ENCODE results near the gene BRAP.
A peak's percentile ranks its signal among the peaks of the same experiment; 100 is the strongest.
"Not testable (repeated sequence)": the region's sequence is repeated elsewhere in the genome, so short reads cannot be mapped to it uniquely, and the experiment has no call there.

BRAP gene

DNA sequence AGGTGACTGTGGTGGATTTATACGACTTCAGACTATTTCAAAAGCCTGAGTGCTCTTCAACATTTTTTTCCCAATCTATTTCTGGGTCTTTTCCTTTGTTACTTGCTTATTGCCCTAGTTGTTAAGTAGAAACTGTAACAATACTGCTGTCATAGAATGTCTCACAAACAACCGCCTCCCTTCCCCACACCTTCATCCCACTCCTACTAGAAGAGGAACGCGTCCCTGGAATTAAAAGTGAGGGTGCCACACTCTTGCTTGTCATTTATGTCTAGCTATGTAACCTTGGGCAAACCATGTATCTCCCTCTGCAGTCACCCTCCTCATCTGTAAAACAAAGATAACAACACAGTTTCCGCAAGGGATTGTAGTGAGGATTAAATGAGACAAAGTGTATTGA, 8.6 kb downstream of the BRAP start:
- DNase-seq (ENCODE audit: low read depth, low spot score), result no peak

DNA sequence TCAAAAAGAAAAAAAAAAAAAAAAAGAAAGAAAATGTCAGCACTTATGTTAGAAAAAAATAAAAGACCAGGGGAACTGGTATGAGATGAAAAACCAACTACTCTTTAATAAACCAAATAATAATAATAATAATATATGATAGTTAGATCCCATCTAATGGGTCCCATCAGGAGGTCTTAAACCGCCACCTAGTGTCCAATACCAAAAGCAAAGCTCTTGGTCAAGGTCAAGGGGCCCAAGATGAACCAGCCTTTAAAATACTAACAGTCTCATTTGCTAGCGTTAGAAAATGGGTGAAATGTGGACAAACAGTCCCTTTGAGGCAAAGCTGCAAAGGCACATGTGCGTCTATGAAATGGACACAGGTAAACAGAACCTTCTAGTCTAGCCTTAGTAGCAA, 12.3 kb downstream of the BRAP start:
- DNase-seq (ENCODE audit: low read depth, low spot score), result peak; percentile 37

DNA sequence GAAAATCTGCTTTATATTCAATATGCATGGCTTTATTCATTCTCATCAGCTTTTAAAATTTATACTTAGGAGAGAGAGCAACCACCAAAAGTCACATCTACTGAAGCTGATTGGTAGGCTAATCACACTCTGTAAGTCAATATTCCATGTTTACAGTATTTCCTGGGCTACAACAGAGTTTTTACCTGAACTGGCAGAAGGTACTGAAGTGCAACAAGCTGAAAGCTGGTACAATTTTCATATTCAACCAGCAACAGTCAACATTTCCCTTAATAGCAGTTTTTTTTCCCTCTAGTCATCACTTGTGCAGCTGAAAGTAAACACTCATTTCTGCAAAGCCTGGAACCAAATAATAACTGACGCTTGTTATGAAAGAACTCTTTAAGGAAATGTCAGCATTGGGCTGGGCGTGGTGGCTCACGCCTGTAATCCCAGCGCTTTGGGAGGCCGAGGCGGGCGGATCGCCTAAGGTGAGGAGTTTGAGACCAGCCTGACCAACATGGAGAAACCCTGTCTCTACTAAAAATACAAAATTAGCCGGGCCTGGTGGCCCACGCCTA, 12.9 kb downstream of the BRAP start:
- DNase-seq (ENCODE audit: low read depth, low spot score), result no peak

DNA sequence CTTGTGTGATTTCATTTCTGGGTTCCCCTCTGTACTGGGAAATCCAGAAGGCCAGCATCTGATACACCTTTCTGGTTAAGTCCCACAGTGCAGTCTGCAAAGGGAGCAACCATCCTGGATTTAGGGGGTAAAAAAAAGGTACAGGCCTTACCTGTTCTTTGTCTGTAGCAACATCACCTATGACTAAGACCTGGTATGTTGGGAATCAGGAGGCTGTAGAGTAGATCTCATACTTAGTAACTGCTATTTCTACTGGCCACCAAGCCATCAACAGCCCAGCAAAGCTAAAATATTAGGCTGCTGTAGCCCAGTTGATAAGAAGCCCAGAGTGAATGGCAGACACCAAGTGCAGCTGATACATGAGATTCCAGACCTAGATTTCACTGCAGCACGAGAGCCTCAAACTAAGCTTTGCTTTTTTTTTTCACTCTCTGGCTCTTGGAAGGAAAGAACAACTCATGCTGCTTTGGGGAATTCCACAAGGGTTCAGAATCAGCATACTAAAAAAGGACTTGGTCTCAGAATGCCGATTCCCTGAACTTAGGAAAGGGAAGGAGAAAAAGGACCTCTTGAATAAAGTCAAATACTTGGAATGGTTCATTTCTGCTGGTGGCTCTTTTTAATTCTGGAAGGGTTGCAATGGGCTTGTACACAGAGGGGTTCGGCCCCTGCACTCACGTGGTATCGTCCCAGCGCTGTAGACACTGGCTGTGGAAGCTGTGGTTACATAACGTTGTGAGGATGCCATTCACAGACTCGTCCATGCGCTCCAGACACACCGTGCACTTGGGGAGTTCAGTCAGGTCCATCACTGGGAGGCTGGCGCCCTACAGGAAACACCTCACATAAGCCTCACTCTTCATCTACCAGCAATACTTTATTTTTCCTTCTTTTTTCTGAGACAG, 20.5 kb downstream of the BRAP start:
- DNase-seq (ENCODE audit: low read depth, low spot score), result peak; percentile 21

DNA sequence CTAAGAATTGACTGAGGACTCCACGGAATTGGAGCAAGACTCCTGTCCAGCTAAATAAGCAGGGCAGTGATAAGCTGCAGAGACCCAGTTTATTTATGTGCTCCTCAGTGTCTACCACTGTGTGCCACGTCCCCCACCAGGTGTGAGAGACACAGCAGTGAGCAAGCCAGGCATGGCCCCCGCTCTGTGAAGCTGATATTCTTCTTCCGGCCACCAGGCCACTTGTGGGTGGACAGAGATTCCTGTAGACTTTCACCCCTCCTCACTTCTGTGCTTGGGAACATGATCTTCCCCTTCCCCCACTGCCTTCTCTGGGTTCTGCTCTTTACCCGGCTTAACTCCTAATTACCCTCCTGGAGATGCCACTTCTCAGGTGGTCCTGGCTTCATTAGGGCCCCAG, 21.3 kb downstream of the BRAP start:
- DNase-seq (ENCODE audit: low read depth, low spot score), result no peak

DNA sequence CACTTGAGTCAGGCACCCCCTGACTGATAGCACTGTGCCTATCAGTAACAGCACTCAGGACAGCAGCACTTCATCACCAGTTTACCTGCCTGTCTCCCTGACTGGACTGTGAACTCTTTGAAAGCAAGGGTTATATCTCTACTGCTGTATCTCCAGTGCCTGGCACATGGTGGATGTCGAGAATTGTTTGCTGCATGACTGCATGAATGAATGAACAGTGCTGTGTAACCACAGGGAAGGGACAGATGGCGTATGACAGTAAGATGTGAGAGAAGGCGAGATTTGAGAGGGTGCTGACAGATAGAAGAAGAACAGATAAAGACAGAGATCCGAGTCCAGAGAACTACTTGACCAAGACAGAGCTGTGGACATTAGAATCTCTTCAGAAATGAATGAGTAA, 29.7 kb downstream of the BRAP start:
- DNase-seq (ENCODE audit: low read depth, low spot score), result no peak

DNA sequence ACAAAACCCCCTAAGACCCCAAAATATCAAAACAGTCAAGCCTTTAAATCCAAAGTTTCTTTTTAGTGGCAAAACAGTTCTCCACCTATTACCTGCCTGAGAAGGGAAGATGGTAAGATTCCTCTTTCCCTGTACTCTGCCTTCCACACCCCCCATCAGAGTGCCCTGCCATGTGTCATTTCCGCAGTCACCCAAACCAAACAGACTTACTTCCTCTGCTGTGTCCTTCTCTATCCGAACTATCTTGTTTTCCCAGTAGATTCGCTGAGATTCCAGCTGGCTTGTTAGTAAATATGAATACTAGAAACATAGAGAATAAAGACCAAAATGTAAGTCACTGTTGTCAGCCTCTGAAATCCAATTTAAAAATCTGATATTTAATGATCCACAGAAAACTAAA, 30.4 kb downstream of the BRAP start:
- no peak for DNase-seq (ENCODE audit: low read depth, low spot score)

DNA sequence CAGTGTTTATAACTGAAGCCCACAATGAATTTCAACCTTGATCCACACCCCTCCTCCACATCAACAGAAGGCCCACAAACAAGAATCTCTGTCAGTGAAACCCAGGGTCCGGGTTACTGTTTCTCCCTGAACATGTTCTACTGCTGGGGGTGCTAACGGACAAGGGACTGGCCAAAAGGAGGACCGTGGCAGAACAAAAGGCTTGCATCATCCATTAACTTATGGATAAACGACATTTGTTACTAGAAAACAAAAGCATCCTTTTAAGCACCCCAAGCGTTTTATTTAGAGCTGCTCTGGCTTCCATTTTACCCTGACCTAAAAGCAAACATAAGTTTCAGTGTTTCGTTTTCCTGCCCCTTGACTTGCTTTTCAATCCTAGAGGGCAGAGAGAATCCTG, 32.2 kb downstream of the BRAP start:
- DNase-seq (ENCODE audit: low read depth, low spot score), result no peak

DNA sequence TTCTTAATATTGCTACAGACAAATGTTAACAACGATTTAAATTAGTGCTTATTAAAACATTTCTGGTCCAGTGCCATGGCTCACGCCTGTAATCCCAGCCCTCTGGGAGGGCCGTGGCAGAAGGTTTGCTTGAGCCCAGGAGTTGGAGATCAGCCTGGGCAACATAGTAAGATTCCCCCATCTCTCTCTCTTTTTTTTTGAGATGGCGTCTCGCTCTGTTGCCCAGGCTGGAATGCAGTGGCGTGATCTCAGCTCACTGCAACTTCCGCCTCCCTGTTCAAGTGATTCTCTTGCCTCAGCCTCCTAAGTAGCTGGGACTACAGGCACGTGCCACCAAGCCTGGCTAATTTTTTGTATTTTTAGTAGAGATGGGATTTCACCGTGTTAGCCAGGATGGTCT, 33.2 kb downstream of the BRAP start:
- not testable (repeated sequence) for DNase-seq (ENCODE audit: low read depth, low spot score)

DNA sequence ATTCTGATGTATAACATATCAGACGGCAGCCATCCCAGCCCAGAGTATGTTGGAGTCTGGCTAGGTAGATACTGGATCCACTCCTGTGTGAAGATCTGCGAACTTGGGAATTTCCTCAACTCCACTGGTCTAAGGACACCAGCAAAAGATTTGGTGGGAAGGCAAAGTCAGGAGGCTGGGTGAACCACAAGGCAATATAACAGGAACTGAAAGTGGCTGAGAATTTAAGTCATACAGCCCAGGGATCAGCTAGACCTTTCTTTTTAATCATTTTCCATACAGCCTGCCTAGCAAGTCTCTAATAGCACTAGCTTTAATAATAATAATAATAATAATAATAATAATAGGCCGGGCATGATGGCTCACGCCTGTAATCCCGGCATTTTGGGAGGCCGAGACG, 34.8 kb downstream of the BRAP start:
- no peak for DNase-seq (ENCODE audit: low read depth, low spot score)

DNA sequence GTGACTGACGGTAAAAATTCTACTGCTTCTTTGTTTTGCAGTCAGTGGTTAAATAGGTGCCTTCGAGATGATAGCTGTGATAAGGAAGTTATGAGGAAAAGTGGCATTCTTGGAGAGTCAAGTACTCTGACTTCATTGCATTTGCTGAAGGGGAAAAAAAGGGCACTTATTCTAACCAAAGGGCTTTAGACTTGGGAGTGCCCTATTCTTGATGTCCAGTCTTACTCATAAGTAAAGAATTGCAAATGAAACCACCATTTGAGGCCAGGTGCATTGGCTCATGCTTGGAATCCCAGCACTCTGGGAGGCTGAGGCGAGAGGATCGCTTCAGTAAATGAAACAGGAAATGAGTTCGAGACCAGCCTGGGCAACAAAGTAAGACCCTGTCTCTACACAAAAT, 40.3 kb downstream of the BRAP start:
- peak; percentile 70 for DNase-seq (ENCODE audit: low read depth, low spot score)

DNA sequence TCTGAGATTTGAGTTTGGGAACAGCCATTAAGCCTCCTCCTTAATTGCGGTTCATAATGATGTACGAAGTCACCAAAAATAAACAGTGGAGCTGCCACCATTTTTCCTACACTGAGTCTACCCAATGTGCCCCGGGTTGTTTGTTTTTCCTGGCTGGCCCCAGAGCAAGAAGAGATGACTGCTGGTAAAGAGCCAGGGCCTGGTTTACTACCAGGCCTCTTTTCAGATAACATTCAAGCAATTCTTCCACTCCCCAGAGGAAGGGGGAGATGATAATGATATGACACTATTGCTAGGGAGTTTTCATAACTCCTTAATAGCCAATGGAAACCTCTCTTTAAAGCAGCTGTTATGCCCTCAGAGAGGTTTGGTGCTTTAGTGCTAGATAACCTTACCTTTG, 42.3 kb downstream of the BRAP start:
- peak; percentile 80 for DNase-seq (ENCODE audit: low read depth, low spot score)

DNA sequence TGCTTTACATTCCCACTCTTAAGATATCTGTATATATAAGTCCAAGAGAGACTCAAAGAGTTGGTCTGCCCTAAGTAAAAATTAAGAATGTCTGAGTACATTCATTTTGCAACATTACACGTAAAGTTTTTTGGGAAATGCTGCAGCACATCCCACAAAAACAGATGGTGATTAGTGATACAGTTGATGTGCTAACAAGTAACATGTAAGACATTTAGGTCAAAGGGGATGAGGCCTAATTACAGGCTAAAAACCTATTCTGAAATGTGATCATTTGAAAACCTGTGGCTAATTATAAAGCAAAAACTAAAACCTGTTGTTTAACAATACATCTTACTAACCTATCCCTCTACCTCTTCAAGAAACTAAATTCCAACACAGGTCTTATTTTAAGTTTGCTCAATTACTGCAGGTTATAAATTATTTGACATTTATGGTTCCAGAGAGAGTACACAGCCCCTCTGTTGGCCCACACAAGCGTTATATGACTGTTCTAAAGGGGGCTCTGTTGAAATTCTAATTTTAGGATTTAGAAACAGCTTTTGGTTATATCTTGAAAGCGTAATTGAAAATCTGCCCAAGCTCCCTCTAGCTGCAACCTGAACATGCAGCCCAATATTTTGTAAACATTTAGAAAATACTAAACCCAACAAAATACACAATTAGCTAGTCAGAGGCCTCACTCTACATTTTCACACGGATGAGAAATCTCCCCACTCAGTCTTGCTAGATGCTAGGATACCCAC, 42.9 kb downstream of the BRAP start:
- DNase-seq (ENCODE audit: low read depth, low spot score), result no peak

DNA sequence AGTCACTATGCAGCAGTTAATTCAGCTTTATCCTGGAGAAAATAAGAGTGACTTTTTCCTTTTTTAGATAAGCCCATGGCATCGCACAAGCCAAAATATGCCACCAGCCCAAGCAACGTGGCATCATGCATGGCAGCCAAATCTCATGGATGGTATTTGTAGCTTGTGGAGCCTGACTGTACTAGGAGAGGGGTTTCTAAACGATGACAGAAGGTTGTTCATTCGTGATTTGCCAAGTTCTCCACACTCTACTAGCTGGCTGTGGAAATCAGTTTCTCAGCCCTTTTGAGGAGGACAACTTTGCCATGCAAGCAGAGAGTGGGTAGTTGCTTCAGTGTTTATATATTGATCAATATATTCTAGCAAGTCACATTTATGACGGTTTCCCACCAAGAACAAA, 45.2 kb downstream of the BRAP start:
- DNase-seq (ENCODE audit: low read depth, low spot score), result no peak

DNA sequence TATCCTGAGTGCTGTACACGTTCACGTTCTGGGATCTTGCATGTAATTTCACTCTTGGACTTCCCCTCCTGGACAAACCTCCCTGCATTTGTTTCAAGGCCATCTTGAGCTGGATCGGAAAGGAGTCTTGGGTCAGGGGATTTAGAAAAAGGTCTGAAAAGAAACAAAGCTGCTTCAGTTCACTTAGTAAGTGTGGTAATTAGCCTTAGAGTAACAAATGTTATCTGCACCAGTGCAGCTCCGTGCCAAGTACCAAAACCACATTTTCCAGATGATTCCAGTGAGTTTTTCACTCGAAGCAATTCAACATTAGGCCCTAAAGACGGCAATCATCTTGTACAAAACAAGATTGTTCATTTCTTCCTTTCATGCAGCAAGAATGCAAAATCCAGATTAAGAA, 47.2 kb downstream of the BRAP start:
- DNase-seq (ENCODE audit: low read depth, low spot score), result peak; percentile 85

DNA sequence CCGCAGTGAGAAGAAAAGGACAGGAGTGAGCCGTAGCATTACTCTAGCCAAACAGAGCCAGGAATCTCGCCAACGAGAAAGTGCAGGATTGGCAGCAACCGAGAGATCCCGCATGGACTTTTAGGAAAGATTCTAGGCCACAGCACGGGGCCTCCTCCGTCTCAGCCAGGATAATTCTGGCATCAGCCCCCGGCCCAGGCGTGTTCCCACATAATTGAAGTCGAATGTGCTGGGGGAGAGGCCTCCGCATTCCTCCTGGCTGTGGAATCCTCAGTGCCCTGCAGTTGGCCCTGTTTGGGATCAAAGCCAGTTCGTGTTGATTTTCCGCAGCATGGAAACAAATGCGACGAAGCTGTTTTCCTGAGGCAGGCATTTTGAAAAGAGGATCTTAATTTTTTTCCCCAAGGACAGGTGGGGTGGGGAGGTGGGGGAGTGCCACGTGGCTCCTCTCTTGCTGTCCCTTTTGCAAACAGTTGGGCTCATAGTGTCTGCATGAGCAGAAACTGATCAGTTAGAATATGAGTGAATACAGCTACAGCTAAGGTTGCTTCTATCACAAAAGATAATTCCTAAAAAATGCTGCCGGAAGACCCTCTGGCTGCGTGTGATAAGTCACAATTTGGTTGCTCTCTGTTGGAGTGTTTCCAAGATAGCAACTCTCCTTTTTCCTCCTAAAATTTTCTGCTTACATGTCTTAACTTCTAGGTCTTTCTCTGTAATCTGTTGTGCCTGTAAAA, 49.4 kb downstream of the BRAP start:
- peak; percentile 94 for DNase-seq (ENCODE audit: low read depth, low spot score)

DNA sequence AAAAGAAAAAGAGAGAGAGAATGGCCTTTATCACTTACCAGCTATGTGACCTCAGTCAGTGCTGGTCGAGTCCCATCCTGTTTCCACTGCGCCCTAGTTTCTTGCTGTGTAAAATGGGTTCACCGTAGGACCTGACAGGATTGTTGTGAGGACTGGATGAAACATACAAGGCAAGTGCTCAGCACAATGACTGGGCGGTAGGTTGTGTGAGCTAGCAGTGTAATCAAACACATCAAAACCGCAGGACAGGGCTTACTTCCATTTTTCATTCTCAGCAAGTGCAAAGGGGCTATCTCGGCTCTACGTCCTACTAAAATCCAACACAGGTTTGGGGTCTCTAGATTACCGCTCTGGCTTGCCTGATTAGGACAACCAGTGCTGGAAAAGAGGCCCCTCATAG, 50.2 kb downstream of the BRAP start:
- peak; percentile 58 for DNase-seq (ENCODE audit: low read depth, low spot score)

DNA sequence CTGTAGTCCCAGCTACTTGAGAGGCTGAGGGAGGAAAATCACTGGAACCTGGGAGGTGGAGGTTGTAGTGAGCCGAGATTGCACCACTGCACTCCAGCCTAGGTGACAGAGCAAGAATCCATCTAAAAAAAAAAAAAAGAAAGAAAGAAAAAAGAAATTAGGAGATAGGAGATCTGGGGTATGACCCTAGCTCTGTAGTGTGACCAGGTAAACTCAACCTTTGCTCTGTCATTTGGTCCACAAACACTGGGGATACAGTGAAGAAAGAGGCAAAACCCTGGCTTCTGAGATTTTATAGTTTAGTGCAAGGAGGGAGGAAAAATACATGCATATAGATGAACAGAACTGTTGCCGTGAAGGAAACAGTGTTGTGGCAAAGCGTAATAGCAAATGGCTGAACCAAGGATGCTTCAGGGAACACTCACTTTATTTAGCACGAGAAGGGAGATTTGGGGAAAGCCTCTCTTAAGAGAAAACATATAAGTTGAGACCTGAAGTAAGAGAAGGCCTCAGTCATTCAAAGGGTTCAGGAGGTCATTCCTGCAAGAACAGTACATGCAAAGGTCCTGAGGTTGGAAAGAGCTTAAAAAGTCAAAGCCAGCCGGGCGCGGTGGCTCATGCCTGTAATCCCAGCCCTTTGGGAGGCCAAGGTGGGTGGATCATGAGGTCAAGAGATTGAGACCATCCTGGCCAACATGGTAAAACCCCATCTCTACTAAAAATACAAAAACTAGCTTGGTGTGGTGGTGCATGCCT, 57.1 kb downstream of the BRAP start:
- DNase-seq (ENCODE audit: low read depth, low spot score), result no peak

DNA sequence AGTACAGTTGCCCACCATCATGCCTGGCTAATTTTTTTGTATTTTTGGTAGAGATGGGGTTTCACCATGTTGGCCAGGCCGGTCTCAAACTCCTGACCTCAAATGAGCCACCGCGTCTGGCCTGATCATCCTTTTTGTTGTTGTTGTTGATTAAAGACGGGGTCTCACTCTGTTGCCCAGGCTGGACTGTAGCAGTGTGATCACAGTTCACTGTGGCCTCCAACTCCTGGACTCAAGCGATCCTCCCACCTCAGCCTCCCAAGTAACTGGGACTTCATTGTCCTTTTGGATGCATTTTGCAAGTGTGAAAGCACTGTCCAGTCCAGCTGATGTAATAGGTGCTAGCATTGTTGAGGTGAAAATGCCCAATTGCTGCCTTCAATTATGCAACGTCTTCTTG, 59.5 kb downstream of the BRAP start:
- no peak for DNase-seq (ENCODE audit: low read depth, low spot score)

DNA sequence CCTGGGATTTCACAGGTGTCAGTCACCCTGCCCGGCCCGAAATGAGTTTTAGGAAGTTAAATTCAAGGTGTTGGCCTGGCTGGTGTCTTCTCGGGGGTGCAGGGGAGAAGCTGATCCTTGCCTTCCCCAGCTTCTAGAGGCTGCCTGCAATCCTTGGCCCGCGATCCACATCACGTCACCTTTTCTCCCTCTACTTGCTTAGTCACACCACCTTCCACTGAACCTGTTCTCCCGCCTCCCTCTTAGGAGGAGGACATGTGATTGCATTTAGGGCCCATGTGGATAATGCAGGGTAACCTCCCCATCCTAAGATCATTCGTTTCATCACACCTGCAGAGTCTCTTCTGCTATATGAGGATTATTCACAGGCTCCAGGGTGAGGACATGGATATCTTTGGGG, 61.2 kb downstream of the BRAP start:
- DNase-seq (ENCODE audit: low read depth, low spot score), result no peak

DNA sequence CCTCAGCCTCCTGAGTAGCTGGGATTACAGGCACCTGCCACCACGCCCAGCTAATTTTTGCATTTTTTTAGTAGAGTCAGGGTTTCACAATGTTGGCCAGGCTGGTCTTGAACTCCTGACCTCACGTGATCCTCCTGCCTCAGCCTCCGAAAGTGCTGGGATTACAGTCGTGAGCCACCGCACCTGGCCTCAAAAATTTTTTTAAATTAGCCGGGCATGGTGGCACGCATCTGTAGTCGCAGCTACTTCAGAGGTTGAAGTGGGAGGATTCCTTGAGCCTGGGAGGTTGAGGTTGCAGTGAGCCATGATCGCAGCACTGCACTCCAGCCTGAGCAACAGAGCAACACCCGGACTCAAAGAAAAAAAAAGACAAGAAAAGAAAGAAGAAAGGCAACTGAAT, 67.9 kb downstream of the BRAP start:
- not testable (repeated sequence) for DNase-seq (ENCODE audit: low read depth, low spot score)

All from astrocyte of the hippocampus (primary cell).